Skeletal muscle tissue (tissue), 4 donors: ENCODE results near the gene NCKAP5. TPM values are rescaled to one million over a fixed set of nuclear protein-coding genes. Genes with fewer than 3 reads are reported as not detected.
"Not testable (repeated sequence)": the region's sequence is repeated elsewhere in the genome, so short reads cannot be mapped to it uniquely, and the experiment has no call there.

ENCODE experiments used
- H3K27ac ChIP-seq: one replicate; pipeline ENCODE4 v1.7.0; 2013; ENCODE audit warnings: mild to moderate bottlenecking, low read depth, low read length, inconsistent platforms
- H3K27me3 ChIP-seq, 3 donors: one replicate each; pipeline ENCODE4 v1.7.0; 2013; ENCODE audit warnings: low read length in 3 of 3; ENCODE audit not compliant: control insufficient read depth in 3 of 3, insufficient read depth in 3 of 3
- H3K36me3 ChIP-seq, 3 donors: one replicate each; pipeline ENCODE4 v1.7.0; 2013; ENCODE audit warnings: low read length in 3 of 3; ENCODE audit not compliant: control insufficient read depth in 3 of 3, insufficient read depth in 3 of 3
- H3K4me1 ChIP-seq, 3 donors: one replicate each; pipeline ENCODE4 v1.7.0; 2013; ENCODE audit warnings: low read length in 3 of 3, mild to moderate bottlenecking in 3 of 3; ENCODE audit not compliant: control insufficient read depth in 3 of 3, insufficient read depth in 3 of 3
- H3K4me3 ChIP-seq, 3 donors: one replicate each; pipeline ENCODE4 v1.7.0; 2013; ENCODE audit warnings: low read length in 3 of 3
- H3K9ac ChIP-seq, 3 donors: one replicate each; pipeline ENCODE4 v1.7.0; 2013; ENCODE audit warnings: low read length in 3 of 3, mild to moderate bottlenecking in 3 of 3, moderate library complexity in 2 of 3, low read depth in 1 of 3
- H3K9me3 ChIP-seq, 3 donors: one replicate each; pipeline ENCODE4 v1.7.0; 2013; ENCODE audit warnings: low read length in 3 of 3; ENCODE audit not compliant: control insufficient read depth in 3 of 3
- total RNA-seq: library from RNA; depleted of rRNA; stranded (reverse); fragments of >200 nt; gene quantifications from one replicate; pipeline ENCODE4 v1.2.3, GENCODE V29; 2014
- donor health status: Osteomylitis.

The NCKAP5 gene
- total RNA-seq, 1 donor from 2014 or later = 5.7 TPM

GRCh38 chr2:132830321-132830827 is 737.9 kb downstream of the NCKAP5 start:
- H3K9ac ChIP-seq = no peak overlapping the region
- H3K36me3 ChIP-seq = no peaks in the 10 kb centered on the region
- no peak overlapping the region for H3K27ac ChIP-seq
- no peak overlapping the region for H3K4me3 ChIP-seq
- H3K9me3 ChIP-seq = peaks cover 0 to 3% (median 0%) of the 10 kb centered on the region in 3 donors
- H3K27me3 ChIP-seq = no peaks in the 10 kb centered on the region
- H3K4me1 ChIP-seq = no peaks in the 10 kb centered on the region

DNA sequence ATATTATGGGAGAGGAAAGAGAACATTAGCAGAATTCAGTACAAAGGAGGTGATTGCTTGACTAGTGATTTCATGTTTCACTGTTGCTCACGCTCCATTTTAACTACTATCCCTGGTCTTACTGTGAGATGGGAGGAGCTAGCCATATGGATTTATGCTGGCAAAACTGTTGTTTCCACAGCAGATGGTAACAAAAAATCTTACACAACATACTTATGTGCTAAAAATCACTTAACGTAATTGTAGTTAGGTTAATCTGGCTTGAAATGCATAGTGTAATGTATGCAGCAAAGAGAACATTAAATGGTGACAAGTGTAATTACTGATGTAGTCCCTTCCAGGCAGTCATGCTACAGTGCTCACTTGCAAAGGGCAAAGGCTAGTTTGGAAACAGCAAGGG is 742.7 kb downstream of the NCKAP5 start:
- Histone ChIP-seq H3K27ac (no peak overlapping the region), H3K9ac (no peak overlapping the region), H3K9me3 (no peaks in the 10 kb centered on the region), H3K36me3 (no peaks in the 10 kb centered on the region), H3K4me1 (no peaks in the 10 kb centered on the region), H3K4me3 (no peak overlapping the region), H3K27me3 (no peaks in the 10 kb centered on the region)

GRCh38 chr2:132824716-132825115 is 743.5 kb downstream of the NCKAP5 start:
- no peaks in the 10 kb centered on the region for H3K9me3 ChIP-seq
- H3K4me1 ChIP-seq = no peaks in the 10 kb centered on the region
- no peak overlapping the region for H3K9ac ChIP-seq
- H3K36me3 ChIP-seq = no peaks in the 10 kb centered on the region
- no peak overlapping the region for H3K27ac ChIP-seq
- no peak overlapping the region for H3K4me3 ChIP-seq
- H3K27me3 ChIP-seq = no peaks in the 10 kb centered on the region

DNA sequence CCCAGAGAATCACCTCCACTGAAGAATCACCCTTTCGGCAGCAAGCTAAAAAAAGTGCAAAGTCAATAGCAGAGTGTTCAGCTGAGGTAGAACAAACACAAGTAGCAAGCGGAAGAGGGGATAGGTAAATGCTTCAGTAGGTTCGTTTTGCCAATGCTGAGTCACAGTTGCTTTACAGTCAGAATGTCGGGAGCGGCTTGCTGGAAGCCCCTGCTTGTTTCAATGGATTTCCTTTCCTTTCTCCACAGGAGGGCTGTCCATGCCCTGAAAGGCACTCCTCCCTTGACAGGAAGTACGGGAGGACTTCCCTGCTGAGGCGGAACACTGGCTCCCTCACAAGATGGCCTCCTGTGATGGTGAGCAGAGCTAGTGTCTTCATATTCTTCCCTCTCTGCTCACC is 752.0 kb downstream of the NCKAP5 start:
- Histone ChIP-seq H3K4me3 (no peak overlapping the region), H3K27ac (no peak overlapping the region), H3K36me3 (no peaks in the 10 kb centered on the region), H3K9me3 (no peaks in the 10 kb centered on the region), H3K27me3 (no peaks in the 10 kb centered on the region), H3K9ac (no peak overlapping the region), H3K4me1 (no peaks in the 10 kb centered on the region)

GRCh38 chr2:132815516-132815915 is 752.7 kb downstream of the NCKAP5 start:
- Histone ChIP-seq H3K4me1 (no peaks in the 10 kb centered on the region), H3K36me3 (no peaks in the 10 kb centered on the region), H3K9me3 (no peaks in the 10 kb centered on the region), H3K4me3 (no peak overlapping the region), H3K9ac (no peak overlapping the region), H3K27me3 (no peaks in the 10 kb centered on the region), H3K27ac (no peak overlapping the region)

- no peak overlapping the region for H3K27ac ChIP-seq
- H3K9me3 ChIP-seq = no peaks in the 10 kb centered on the region
Measured at GRCh38 chr2:132814651-132815050, 753.6 kb downstream of the NCKAP5 start.

DNA sequence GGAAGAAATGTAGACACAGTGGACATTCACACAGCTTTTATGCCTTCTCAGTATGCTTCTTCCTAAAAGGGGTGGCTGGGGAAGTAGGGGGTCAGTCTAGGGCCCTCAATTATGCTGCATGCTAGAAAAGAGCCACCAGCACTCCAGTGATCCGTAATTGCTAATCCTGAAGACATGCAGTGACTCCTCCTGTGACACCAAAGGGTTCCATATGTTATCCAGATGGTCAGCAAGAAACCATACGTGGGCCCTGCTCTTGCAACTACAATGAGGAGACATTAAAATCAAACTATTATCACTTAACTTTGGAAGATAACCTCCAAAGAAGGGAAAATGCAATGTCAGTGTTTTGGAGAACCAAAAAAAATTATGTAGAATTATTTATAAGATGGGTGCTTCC is 754.8 kb downstream of the NCKAP5 start:
- no peak overlapping the region for H3K4me3 ChIP-seq
- H3K27ac ChIP-seq = no peak overlapping the region
- no peaks in the 10 kb centered on the region for H3K9me3 ChIP-seq
- no peaks in the 10 kb centered on the region for H3K36me3 ChIP-seq
- H3K9ac ChIP-seq = no peak overlapping the region
- H3K4me1 ChIP-seq = no peaks in the 10 kb centered on the region
- no peaks in the 10 kb centered on the region for H3K27me3 ChIP-seq

More at GRCh38 chr2:132814651-132815050, 753.6 kb downstream of the NCKAP5 start:
- Histone ChIP-seq H3K4me1 (no peaks in the 10 kb centered on the region), H3K4me3 (no peak overlapping the region), H3K9ac (no peak overlapping the region), H3K27me3 (no peaks in the 10 kb centered on the region), H3K36me3 (no peaks in the 10 kb centered on the region)

DNA sequence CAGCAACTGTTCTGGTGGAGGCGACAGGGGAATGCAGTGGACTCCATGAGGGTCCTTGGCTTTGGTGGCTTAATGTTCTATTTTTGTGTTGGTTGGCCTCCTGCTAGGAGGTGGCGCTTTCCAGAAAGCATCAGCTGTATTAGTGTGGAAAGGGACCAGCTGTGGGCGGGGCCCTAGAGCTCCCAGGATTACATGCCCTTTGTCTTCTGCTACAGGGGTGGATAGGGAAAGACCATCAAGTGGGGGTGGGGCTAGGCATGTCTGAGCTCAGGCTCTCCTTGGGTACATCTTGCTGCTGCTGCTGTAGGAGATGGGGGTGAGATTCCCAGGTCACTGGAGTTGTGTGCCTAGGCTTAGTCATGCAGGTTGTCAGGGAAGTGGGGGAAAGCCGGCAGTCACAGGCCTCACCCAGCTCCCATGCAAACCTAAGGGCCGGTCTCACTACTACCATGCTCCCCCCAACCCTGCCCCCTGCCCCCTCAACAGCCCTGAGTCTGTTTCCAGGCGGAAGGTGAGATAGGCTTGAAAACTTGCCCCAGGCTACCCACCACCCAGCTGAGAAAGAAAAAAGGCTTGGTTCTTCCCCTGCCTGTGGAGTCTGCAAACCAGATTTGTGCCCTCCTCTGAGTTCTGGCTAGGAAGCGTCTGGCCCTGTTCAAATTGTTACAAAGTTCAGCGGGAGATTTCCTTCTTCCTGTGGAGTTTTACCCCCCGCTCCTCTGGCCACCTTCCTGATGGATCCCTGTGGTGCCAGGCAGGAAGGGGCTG is 756.9 kb downstream of the NCKAP5 start:
- Histone ChIP-seq H3K9ac (no peak overlapping the region), H3K4me3 (no peak overlapping the region), H3K9me3 (no peaks in the 10 kb centered on the region), H3K36me3 (no peaks in the 10 kb centered on the region), H3K4me1 (no peaks in the 10 kb centered on the region), H3K27ac (no peak overlapping the region), H3K27me3 (no peaks in the 10 kb centered on the region)

GRCh38 chr2:132809962-132810361 is 758.3 kb downstream of the NCKAP5 start:
- H3K27ac ChIP-seq, H3K9ac ChIP-seq, H3K4me3 ChIP-seq, H3K27me3 ChIP-seq, H3K9me3 ChIP-seq, H3K4me1 ChIP-seq, H3K36me3 ChIP-seq: not testable (repeated sequence)

DNA sequence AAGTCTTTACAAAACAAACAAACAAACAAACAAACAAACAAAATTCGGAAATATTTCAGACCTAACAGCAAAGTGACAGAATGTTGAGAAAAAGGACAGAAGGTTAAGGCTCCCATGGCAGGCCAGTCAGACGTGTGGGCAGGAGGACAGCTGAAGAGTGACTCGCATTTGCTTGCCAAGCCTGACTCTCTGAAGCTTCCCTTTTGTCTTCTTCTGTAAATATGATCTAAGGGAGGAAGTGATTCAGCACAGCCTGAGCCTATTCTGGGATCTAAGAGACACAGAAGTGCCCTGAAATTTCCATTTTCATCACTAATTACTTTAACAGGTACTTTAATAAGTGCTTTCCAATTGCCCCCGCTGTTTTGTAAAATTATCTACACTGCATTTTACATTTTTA is 764.2 kb downstream of the NCKAP5 start:
- H3K36me3 ChIP-seq = no peaks in the 10 kb centered on the region
- H3K27ac ChIP-seq = no peak overlapping the region
- no peaks in the 10 kb centered on the region for H3K9me3 ChIP-seq
- H3K9ac ChIP-seq = no peak overlapping the region
- peaks cover 0 to 3% (median 0%) of the 10 kb centered on the region in 3 donors for H3K4me1 ChIP-seq
- H3K27me3 ChIP-seq = no peaks in the 10 kb centered on the region
- no peak overlapping the region for H3K4me3 ChIP-seq
